ENCODE measurements around the gene MORC1.

DNA sequence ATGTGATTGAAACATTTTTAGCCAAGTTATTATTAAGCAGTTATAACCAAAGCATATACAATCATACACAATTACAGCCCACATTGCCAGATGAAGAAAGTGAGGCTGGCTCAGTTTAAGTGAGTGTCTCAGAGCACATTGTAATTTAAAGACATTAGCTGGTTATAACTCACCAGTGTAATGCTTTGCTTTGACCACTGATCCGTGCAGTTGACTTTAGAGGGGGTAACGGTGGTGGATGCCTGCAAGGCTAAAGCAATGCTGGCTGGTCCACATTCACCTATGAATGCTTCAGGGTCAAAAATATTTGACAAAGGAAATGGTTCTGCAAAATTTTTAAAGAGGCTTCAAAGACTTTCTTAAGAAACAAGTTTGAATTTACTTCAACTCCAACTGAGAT is 19.8 kb upstream of the MORC1 start:
- TF ChIP-seq, protein P1, sequence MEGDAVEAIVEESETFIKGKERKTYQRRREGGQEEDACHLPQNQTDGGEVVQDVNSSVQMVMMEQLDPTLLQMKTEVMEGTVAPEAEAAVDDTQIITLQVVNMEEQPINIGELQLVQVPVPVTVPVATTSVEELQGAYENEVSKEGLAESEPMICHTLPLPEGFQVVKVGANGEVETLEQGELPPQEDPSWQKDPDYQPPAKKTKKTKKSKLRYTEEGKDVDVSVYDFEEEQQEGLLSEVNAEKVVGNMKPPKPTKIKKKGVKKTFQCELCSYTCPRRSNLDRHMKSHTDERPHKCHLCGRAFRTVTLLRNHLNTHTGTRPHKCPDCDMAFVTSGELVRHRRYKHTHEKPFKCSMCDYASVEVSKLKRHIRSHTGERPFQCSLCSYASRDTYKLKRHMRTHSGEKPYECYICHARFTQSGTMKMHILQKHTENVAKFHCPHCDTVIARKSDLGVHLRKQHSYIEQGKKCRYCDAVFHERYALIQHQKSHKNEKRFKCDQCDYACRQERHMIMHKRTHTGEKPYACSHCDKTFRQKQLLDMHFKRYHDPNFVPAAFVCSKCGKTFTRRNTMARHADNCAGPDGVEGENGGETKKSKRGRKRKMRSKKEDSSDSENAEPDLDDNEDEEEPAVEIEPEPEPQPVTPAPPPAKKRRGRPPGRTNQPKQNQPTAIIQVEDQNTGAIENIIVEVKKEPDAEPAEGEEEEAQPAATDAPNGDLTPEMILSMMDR (IDR thresholded peaks at IDR 0.05; ENCODE audit: low read length) = no peak
- no peak for TF ChIP-seq EZH2 (IDR thresholded peaks at IDR 0.05; ENCODE audit: borderline replicate concordance, low read length)

All from OCI-LY1 (cell line).